Stimulated activated naive CD8-positive, alpha-beta T cell treated with anti-CD3 and anti-CD28 coated beads, Interleukin-15, Interleukin-2, amounts not matched to agents 100 U/mL and 50 U/mL, for 24 hours (primary cell): ENCODE results near the gene FUT1.
"Not testable (repeated sequence)": the region's sequence is repeated elsewhere in the genome, so short reads cannot be mapped to it uniquely, and the experiment has no call there.

Source experiments
- ATAC-seq: fragments of 150-1000 bp; cut with Tn5 transposase; one replicate; pipeline ENCODE4 v1.10.0; 2021
- DNase-seq: peaks from one replicate; pipeline ENCODE4 v3.0.0; 2021

Gene FUT1

DNA sequence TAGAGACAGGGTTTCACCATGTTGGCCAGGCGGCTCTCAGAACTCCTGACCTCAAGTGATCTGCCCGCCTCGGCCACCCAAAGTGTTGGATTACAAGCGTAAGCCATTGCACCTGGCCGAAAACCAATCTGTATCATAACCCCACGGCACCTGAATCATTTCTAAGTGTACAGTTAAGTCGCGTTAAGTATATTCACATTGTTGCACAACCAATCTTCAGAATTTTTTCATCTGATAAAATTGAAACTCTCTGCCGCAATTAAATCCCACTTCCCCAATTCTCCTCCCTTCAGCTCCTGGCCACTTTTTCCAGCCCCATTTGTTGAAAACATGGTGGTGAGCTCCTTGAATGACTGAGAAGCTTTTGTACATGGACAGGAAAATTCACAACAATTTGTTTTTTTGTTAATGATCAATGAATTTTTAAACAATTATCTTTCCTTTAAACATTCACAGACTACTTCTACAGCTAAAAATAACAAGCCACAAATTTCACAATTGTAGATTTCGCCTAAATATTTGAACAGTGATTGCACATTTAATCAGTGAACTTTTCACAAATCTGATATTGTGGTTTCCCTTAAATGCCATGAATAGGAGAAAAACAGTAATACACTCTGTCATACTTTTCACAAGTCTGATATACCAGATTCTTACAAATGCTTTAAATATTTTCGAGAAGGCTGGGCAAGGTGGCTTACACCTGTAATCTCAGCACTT is 16.7 kb upstream of the FUT1 start:
- no peak for DNase-seq
- ATAC-seq: no peak

DNA sequence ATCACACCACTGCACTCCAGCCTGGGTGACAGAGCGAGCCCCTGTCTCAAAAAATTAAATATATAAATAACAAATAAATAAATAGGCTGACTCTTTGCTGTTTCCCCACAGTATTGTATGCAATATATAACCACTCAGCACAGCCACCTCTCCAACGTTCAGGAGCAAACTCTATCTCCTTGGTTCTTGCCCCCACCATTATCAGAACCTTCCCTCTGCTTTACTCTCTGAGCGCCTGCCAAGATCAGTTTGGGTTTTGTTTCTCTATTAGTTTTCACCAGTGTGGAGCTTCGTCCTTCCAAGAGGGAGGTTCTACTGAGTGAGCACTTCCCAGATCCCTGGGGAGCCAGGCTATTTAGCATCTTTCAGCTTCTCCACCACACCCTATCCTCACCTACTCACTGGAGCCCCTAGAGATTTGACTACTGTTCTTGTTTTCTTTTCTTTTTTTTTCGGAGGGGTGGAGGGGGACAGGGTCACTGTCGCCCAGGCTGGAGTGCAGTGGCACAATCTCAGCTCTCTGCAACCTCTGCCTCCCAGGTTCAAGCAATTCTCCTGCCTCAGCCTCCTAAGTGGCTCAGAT is 15.8 kb upstream of the FUT1 start:
- not testable (repeated sequence) for DNase-seq, ATAC-seq

DNA sequence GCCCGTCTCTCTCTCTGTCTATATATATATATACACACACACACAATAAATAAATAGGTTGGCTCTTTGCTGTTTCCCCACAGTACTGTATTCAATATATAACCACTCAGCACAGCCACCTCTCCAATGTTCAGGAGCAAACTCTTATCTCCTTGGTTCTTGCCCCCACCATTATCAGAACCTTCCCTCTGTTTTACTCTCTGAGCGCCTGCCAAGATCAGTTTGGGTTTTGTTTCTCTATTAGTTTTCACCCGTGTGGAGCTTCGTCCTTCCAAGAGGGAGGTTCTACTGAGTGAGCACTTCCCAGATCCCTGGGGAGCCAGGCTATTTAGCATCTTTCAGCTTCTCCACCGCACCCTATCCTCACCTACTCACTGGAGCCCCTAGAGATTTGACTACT is 13.4 kb upstream of the FUT1 start:
- not testable (repeated sequence) for DNase-seq, ATAC-seq

DNA sequence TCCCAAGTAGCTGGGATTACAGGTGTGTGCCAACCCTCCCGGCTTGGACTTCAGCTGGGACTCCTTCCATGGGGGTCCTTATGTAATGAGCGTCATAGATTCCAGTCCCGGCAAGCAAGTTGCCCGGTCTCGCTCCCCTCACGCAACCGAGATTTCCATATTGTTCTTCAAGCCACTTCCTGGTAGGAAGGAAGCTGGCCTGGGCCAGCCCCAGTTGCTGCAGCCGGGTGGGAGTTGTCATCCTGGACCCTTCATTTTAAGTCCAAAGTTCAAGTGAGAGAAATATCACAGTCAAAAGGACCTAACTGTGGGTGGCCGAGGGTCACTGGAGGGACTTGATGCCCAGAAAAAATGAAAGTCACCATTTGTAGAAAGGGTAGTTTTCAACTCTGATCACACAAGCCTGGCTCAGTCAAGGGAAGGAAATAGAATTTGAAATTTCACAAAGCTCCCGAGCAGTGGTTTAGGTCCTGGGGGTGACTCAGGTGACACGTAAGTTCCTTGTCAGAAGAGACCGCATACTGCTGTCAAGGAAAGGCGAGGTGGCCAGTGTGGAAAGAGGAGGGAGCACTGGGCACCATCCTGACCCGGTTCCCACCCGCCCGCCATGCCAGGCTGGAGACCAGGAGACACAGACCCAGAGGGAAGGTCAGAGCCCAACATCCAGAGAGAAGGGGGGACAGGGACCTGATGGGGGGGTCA is 8.2 kb upstream of the FUT1 start:
- ATAC-seq (peak; percentile 72), DNase-seq (peak; percentile 32)

DNA sequence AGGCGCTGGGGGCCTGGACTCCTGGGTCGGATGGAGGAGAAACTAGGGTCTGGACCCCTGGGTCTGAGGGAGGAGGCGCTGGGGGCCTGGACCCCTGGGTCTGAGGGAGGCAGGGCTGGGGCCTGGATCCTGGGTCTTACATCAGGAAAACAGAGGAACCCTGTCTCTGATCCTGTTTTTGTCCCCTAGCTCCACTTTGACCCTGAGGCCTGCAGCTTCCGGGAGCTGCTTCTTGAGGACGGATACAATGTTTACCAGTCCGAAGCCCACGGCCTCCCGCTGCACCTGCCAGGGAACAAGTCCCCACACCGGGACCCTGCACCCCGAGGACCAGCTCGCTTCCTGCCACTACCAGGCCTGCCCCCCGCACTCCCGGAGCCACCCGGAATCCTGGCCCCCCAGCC is 5.3 kb upstream of the FUT1 start:
- DNase-seq (no peak), ATAC-seq (no peak)

DNA sequence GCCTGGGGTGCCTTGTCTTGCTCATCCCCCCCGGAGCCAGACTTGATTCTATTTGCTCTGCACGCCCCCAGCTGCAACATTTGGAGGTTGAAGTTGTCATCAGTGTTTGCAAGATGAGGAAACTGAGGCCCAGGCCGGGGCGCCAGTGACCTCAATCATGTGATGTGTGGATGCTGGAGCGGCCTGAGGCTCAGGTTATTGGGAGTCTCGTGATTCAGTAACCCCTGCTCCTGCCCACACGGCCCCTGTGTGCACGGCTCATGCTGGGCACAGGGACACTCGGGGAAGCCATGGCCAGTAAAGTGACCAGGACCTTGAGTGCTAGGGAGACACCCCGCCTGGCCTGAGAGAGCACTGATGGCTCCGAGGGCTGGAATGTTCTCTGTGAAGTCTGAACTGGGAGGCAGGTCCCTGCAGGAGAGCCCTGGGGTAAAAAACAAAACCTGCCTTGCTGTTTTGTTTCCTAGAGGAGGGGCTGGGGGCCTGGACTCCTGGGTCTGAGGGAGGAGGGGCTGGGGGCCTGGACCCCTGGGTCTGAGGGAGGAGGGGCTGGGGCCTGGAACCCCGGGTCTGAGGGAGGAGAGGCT is 4.7 kb upstream of the FUT1 start:
- no peak for ATAC-seq
- no peak for DNase-seq

DNA sequence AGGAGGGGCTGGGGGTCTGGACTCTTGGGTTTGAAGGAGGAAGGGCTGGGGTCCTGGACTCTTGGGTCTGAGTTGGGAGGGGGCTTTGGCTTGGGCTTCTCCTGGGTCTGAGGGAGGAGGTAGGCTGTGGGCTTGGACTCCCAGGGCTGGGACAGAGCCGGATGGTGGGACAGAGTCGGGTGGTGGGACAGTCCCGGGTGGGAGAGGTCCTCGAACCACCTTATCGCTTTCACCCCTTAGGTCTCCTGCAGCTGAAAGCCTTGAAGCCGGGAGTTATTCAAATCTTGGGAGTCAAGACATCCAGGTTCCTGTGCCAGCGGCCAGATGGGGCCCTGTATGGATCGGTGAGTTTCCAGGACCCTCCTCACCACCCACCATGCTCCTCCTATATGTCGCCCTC is 4.2 kb upstream of the FUT1 start:
- ATAC-seq: no peak
- no peak for DNase-seq

DNA sequence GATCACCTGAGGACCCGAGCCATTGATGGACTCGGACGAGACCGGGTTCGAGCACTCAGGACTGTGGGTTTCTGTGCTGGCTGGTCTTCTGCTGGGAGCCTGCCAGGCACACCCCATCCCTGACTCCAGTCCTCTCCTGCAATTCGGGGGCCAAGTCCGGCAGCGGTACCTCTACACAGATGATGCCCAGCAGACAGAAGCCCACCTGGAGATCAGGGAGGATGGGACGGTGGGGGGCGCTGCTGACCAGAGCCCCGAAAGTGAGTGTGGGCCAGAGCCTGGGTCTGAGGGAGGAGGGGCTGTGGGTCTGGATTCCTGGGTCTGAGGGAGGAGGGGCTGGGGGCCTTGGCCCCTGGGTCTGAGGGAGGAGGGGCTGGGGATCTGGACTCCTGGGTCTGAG is 3.8 kb upstream of the FUT1 start:
- ATAC-seq (no peak), DNase-seq (no peak)

DNA sequence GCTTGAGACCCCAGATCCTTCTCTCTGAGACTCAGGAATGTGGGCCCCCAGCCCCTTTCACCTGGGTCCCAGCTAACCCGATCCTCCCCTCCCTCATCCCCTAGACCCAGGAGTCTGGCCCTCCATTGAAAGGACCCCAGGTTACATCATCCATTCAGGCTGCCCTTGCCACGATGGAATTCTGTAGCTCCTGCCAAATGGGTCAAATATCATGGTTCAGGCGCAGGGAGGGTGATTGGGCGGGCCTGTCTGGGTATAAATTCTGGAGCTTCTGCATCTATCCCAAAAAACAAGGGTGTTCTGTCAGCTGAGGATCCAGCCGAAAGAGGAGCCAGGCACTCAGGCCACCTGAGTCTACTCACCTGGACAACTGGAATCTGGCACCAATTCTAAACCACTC is 3.3 kb upstream of the FUT1 start:
- no peak for DNase-seq
- no peak for ATAC-seq

DNA sequence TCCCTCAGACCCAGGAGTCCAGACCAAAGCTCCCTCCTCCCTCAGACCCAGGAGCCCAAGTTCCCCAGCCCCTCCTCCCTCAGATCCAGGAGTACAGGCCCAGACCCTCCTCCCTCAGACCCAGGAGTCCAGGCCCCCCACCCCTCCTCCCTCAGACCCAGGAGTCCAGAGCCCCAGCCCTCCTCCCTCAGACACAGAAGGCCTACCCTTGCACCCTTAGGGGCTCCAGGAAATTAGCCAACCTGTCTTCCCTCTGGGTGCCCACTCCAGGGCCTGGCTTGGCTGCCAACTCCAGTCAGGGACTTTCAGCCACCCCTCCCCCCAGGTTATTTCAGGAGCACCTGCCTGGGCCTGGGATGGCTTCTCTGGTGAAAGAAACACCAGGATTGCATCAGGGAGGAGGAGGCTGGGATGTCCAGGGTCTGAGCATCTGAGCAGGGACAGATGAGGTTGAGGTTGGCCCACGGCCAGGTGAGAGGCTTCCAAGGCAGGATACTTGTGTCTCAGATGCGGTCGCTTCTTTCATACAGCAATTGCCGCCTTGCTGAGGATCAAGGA is 2.7 kb upstream of the FUT1 start, which contains the start of gene FGF21:
Gene FGF21 (plus strand): TSS at position 441 of the 558 bp plus-strand sequence. CDS start 713 bp downstream, outside the sequence.
- DNase-seq (no peak), ATAC-seq (no peak)

DNA sequence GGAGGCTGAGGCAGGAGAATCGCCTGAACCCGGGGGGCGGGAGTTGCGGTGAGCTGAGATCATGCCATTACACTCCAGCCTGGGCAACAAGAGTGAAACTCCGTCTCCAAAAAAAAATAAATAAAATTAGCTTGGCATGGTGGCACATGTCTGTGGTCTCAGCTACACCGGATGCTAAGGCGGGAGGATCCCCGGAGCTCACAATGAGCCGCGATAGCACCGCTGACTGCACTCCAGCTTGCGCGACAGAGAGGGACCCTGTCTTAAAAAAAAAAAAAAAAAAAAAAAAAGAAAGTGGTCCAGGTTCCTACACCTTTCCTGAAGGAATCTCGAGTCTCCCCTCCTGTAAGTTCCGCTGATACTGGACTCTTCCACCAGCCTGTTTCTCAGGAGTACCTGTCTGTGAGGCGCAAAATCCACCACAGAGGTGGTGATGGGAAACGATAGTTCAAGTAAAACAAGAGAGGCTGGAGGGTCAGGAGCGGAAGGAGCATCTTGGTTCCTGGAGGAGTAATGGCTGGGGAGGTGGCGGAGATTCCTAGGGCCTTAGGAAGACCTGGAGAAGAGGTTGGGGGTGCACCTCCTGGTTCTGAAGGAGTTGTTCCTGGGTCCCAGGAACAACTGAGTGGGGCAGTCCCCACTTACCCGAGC is 471 bp downstream of the FUT1 start:
- ATAC-seq (no peak), DNase-seq (no peak)

DNA sequence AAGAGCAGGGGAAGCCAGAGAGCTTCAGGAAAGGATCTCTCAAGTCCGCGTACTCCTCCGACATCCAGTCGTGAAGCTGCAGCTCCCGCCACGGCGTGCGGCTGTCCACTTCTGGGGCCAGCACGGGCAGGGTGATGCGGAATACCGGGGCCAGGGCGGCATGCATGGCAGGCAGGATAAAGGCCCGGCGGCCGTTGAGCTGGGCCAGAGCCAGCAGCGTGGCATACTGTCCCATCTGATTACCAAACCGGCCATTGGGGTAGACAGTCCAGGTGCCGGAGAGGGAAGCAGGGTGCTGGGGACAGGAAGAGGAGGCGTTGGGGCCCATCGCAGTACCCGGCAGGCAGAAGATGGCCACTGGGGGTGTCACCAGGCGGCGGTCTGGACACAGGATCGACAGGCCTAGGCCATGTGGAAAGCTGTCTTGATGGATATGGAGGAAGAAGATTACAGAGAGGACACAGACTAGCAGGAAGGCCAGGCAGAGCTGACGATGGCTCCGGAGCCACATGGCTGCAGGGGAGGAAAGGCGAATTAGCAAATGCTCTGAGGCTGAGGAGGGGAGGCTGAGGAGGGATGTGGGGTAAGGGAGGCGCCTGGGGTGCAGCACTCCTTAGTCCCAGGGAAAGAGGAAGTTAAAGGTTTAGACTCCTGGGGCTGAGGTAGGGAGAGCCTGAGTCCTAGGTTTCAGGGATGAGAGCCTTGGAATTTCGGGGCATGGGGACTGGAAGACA is 1.5 kb downstream of the FUT1 start:
- ATAC-seq: no peak

DNA sequence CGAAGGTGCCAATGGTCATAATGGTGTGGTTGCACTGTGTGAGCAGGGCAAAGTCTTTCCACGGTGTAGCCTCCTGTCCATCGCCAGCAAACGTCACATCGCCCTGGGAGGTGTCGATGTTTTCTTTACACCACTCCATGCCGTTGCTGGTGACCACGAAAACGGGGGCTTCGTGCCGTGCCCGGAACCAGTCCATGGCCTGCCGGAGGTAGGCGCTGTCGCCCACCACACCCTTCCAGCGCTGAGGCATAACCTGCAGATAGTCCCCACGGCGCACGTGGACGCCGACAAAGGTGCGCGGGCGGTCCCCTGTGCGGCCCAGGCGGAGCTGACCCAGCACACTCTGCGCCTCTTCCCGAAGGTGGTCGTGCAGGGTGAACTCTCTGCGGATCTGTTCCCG is 2.1 kb downstream of the FUT1 start:
- DNase-seq (no peak), ATAC-seq (no peak)

More for the DNA sequence above, 1.5 kb downstream of the FUT1 start:
- DNase-seq: no peak

DNA sequence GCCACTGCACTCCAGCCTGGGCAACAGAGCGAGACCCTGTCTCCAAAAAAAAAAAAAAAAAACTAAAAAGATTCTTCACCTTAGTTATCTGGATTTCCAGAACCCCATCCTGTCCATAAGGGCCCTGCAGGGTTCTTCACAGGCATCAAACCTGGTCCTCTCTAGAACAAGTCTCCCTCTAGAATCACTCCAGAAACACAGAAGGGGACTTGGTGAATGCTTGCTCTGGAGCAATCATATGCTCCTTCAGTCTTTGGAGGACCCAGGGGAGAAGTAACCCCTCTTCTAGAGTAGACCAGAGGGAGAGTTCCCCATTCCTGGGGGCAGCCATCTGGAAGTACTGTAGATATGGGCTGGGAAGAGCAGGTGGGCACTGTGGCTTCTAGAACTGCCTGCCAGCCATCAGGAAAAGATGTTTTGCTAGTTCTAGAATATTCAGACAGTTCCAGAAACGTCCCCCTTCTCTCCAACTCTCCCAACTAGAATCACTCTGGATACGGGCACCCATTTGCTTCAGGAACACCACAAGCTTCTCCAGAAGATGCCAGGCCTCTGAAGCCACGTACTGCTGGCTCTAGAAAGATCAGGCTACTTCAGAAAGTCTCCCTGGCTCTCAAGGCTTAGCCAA is 2.8 kb downstream of the FUT1 start:
- DNase-seq (no peak), ATAC-seq (no peak)

DNA sequence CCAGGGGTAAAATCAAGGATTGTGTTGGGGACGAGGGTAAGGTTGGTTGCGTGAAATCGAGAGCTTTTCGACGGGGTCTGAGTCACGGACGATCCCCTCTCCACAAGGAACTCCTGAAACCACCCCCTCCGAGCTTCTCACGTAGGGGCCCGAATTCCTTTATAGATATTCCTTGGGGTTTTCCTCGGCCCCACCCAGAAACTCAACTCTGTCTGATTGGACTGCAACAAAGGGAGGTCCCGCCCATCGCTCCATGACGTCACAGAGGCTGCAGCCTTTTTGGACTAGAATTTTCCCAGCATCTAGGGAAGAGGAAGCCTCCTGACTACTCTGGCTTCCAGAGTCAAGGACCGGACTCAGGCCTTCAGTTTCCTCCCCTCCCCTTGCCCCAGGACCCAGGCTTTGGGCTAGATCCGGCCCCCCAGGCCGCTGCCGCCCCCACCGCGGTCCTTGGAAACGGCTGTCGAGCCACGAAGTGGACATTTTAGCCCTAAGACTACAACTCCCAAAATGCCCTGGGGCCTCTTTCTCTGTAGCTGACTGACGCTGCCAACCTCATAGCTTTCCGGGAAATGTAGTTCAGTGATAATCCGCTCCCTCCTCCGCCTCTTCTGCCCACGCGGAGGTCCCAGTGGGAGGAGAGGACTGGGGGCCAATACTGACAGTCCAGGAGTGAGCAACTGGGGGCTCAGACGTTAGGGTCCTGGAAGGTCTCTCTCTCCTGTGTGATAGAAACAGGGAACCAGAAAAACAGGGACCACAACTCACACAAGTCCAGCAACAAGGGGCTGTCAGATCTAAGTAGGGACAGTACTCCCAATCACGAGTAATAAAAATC is 5.5 kb downstream of the FUT1 start, which contains the start of gene IZUMO1:
Gene IZUMO1 (minus strand): TSS at position 172 of the 838 bp plus-strand sequence. CDS start 1,050 bp downstream, outside the sequence.
- ATAC-seq (peak; percentile 65), DNase-seq (peak; percentile 63)

DNA sequence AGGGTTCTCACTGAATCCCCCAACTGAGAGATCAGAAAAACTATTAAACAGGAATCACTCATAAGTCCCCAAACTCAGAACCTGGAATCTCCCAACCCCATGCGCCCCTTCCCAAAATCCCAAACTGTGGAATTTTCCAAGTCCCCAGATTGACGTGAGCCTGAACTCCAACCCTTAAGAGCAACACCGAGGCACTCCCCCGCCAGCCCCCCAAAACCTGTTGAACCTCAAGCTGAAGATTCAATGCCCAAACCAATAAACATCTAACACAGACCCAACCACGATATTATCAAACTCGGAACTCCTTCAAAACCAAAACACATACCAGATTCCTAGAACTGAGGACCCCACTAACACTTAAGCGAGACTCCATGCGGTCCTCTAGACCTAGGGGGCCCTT is 6.3 kb downstream of the FUT1 start:
- ATAC-seq (no peak), DNase-seq (no peak)

DNA sequence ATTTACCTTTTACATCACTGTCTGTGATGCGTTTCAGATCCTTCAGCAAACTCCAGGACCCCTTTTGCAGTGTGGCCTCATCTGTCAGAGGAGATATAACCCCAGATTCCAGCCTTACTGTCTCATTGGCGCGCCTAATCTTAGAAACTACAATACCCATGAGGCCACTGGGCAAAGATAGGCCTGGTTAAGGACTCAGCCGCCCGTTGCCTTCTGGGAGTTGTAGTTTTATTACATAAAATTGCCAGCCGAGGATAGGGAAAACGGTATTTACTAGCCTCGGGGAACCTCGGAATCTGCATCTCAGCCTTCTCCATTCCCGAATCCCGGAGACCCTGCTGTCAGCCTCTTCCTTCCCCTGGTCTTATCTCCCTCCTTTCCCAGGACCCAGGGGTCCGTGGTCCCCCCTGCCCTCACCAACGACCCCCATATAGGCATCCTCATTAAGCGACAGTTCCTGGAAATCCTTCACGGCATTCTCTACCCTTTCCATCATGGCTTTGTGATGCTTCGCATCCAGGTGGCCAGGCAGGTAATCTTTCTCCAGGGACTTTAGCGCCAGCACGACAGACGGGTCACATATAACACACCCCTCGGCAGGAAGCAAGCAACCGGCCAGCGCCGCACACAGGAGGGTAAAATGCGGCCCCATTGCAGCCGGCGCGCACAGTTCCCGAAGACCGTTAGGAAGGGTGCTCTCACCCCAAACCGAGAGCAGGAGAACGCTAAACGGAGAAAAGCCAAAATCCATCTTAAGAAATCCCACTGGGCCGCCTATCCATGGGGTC is 7.0 kb downstream of the FUT1 start:
- ATAC-seq (peak; percentile 74), DNase-seq (peak; percentile 51)

DNA sequence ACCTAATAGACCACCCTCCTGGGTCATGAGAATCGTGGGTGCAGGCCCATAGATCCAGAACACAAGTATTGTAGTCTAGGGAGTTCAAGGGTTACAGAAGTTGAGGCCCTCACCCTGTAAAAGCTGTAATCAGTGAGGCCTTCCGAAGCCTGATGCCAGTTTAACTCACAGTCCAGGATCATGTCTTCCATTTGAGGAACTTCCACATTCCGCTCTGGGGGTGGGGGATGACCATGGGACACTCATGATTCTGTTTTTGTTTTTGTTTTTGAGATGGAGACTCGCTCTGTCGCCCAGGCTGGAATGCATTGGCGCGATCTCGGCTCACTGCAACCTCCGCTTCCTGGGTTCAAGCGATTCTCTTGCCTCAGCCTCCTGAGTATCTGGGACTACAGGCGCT is 10.3 kb downstream of the FUT1 start:
- ATAC-seq (no peak), DNase-seq (no peak)
